Spleen (tissue), 11 donors: ENCODE measurements around the gene MATN1. TPM values are rescaled to one million over a fixed set of nuclear protein-coding genes. Genes with fewer than 3 reads are reported as not detected.

Experiments used
- DNase-seq: peaks from one replicate; pipeline ENCODE4 v3.0.0-alpha.2; 2020
- H3K27ac ChIP-seq, 8 donors: fragments of 200-600 bp; sonication (generic) in 7 of 8; 1 replicate in 4 of 8; 2 replicates in 4 of 8; pipeline versions ENCODE4 v1.5.0 to v1.8.0; 2016 to 2021; ENCODE audit warnings: inconsistent platforms in 4 of 8, mild to moderate bottlenecking in 4 of 8, moderate library complexity in 1 of 8
- H3K27me3 ChIP-seq, 7 donors: fragments of 200-600 bp; sonication (generic) in 6 of 7; replicated peaks in 1 of 7; 1 replicate in 4 of 7; 2 replicates in 3 of 7; pipeline versions ENCODE4 v1.5.0 to v1.8.0; 2016 to 2021; ENCODE audit warnings: inconsistent platforms in 3 of 7, mild to moderate bottlenecking in 1 of 7
- H3K36me3 ChIP-seq, 6 donors: fragments of 200-600 bp; sonication (generic) in 5 of 6; 1 replicate in 4 of 6; 2 replicates in 2 of 6; pipeline versions ENCODE4 v1.5.0 to v1.8.0; 2016 to 2021; ENCODE audit warnings: inconsistent platforms in 2 of 6
- H3K4me1 ChIP-seq, 6 donors: fragments of 200-600 bp; sonication (generic) in 5 of 6; 1 replicate in 3 of 6; 2 replicates in 3 of 6; pipeline versions ENCODE4 v1.5.0 to v1.8.0; 2016 to 2021; ENCODE audit warnings: inconsistent platforms in 3 of 6
- H3K4me3 ChIP-seq, 8 donors: fragments of 200-600 bp; sonication (generic) in 7 of 8; 1 replicate in 4 of 8; 2 replicates in 4 of 8; pipeline versions ENCODE4 v1.5.0 to v1.8.0; 2016 to 2021; ENCODE audit warnings: inconsistent platforms in 4 of 8, mild to moderate bottlenecking in 4 of 8, moderate library complexity in 2 of 8
- H3K9me3 ChIP-seq, 8 donors: fragments of 200-600 bp; sonication (generic) in 7 of 8; 1 replicate in 4 of 8; 2 replicates in 4 of 8; pipeline versions ENCODE4 v1.5.0 to v1.8.0; 2016 to 2021; ENCODE audit warnings: inconsistent platforms in 4 of 8
- POLR2A ChIP-seq, 3 donors: fragments of 450-650 bp; IDR thresholded peaks; one replicate each; pipeline ENCODE4 v1.5.1; 2017; ENCODE audit warnings: antibody characterized with exemption in 3 of 3, mild to moderate bottlenecking in 1 of 3
- POLR2AphosphoS5 ChIP-seq, 3 donors: sonication (generic); formaldehyde crosslinking; IDR thresholded peaks; one replicate each; pipeline ENCODE4 v1.5.1; 2017; ENCODE audit warnings: antibody characterized with exemption in 3 of 3
- WGBS, 5 donors: extraction: QIAGEN DNeasy Blood & Tissue Kit in 3 of 5; methylation state at CpG; one replicate each; pipeline versions ENCODE4 v1.1.5 to v1.1.7; 2013 to 2018; 5-methylcytosine and 5-hydroxymethylcytosine counted together
- intact Hi-C: fragments of 100-400 bp; cut with DNase I; formaldehyde crosslinking; loops from one replicate; pipeline ENCODE4 v1.15.0; 2023; ENCODE audit warnings: low total_unique reads
- polyA plus RNA-seq, 3 donors: library from polyadenylated mRNA; stranded (reverse); fragments of 200-250 nt; gene quantifications; one replicate each; pipeline ENCODE4 v1.2.1, GENCODE V29; 2013
- total RNA-seq, 7 donors: library from RNA; depleted of rRNA in 3 of 7; stranded (reverse); fragments of >200 nt in 3 of 7; fragmentation: NEBNext Ultra II Directional in 4 of 7; extraction: Animal tissue kit (Norgen Biotek cat#: 25700) in 4 of 7; gene quantifications; one replicate each; pipeline versions ENCODE4 v1.1.0 to v1.2.1, GENCODE V29; 2016 to 2021
- TF ChIP-seq, protein P1 (sequence below), 11 experiments: fragments of 200-600 bp in 7 of 11; fragments of 450-650 bp in 4 of 11; sonication (generic) in 4 of 11; IDR thresholded peaks in 8 of 11; conservative IDR thresholded peaks in 3 of 11; 1 replicate in 7 of 11; 2 replicates in 4 of 11; pipeline versions ENCODE4 v1.4.0 to v1.8.0; 2016 to 2021; ENCODE audit warnings: antibody characterized with exemption in 11 of 11, inconsistent platforms in 4 of 11, mild to moderate bottlenecking in 1 of 11
- donor health status: healthy with polysubstance abuse.
- donor health status: DM: no; HTN: no; CAD: no; lungs with moderate emphysema.
- donor health status: DM: no; HTN: no; CAD: no.
- donor health status: Bipolar disorder and iron deficiency.
- donor health status: healthy.
- donor health status: DM: no; HTN: no; CAD: no.
- donor health status: DM: yes; HTN: yes; CAD: no.

Gene MATN1
- total and polyA plus RNA-seq, 10 donors = 0.04 to 1.1 (median 0.54) TPM; not detected in 1

GRCh38 chr1:30710407-30710806 is 13.0 kb downstream of the MATN1 start:
- 42 to 54% (median 50%) methylated on average over 2 of the region's 2 CpGs for WGBS, 5 donors
- TF ChIP-seq POLR2AphosphoS5 (IDR thresholded peaks at IDR 0.05) (no peak), POLR2A (IDR thresholded peaks at IDR 0.05) (no peak)
- TF ChIP-seq, protein P1, sequence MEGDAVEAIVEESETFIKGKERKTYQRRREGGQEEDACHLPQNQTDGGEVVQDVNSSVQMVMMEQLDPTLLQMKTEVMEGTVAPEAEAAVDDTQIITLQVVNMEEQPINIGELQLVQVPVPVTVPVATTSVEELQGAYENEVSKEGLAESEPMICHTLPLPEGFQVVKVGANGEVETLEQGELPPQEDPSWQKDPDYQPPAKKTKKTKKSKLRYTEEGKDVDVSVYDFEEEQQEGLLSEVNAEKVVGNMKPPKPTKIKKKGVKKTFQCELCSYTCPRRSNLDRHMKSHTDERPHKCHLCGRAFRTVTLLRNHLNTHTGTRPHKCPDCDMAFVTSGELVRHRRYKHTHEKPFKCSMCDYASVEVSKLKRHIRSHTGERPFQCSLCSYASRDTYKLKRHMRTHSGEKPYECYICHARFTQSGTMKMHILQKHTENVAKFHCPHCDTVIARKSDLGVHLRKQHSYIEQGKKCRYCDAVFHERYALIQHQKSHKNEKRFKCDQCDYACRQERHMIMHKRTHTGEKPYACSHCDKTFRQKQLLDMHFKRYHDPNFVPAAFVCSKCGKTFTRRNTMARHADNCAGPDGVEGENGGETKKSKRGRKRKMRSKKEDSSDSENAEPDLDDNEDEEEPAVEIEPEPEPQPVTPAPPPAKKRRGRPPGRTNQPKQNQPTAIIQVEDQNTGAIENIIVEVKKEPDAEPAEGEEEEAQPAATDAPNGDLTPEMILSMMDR (IDR thresholded peaks at IDR 0.05 in 8 of 11, conservative IDR thresholded peaks at IDR 0.05 in 3 of 11) = no peak
- H3K27me3 ChIP-seq = peaks cover 0 to 29% (median 0%) of the 10 kb centered on the region in 7 donors
- H3K36me3 ChIP-seq = no peaks in the 10 kb centered on the region
- DNase-seq = no peak
- intact Hi-C loops = loop anchor here (10.0 kb wide), 1 partner anchor 1476 kb away; the partner anchor contains the start of genes MECR and PTPRU
- no peak overlapping the region for H3K27ac ChIP-seq
- H3K9me3 ChIP-seq = peaks cover 0 to 5% (median 4%) of the 10 kb centered on the region in 8 donors
- H3K4me1 ChIP-seq = peaks cover 0 to 10% (median 6%) of the 10 kb centered on the region in 6 donors
- no peak overlapping the region for H3K4me3 ChIP-seq

- no peak for DNase-seq
- TF ChIP-seq POLR2AphosphoS5 (IDR thresholded peaks at IDR 0.05) = no peak
- TF ChIP-seq, protein P1 (IDR thresholded peaks at IDR 0.05 in 8 of 11, conservative IDR thresholded peaks at IDR 0.05 in 3 of 11) = peak in 4 of 11 experiments; percentile 2 to 32 (median 10)
- H3K27me3 ChIP-seq = peaks cover 0 to 33% (median 0%) of the 10 kb centered on the region in 7 donors
- 53 to 57% (median 53%) methylated on average over 8 of the region's 8 CpGs for WGBS, 5 donors
- H3K4me1 ChIP-seq = peaks cover 0 to 10% (median 6%) of the 10 kb centered on the region in 6 donors
- no peaks in the 10 kb centered on the region for H3K36me3 ChIP-seq
- no peak overlapping the region for H3K4me3 ChIP-seq
- H3K27ac ChIP-seq = no peak overlapping the region
- intact Hi-C loops = loop anchor here (10.0 kb wide), 1 partner anchor 914 kb away; no protein-coding TSS in a partner anchor
- no peaks in the 10 kb centered on the region for H3K9me3 ChIP-seq
These were observed 15.0 kb downstream of the MATN1 start for GRCh38 chr1:30708361-30708728.

DNA sequence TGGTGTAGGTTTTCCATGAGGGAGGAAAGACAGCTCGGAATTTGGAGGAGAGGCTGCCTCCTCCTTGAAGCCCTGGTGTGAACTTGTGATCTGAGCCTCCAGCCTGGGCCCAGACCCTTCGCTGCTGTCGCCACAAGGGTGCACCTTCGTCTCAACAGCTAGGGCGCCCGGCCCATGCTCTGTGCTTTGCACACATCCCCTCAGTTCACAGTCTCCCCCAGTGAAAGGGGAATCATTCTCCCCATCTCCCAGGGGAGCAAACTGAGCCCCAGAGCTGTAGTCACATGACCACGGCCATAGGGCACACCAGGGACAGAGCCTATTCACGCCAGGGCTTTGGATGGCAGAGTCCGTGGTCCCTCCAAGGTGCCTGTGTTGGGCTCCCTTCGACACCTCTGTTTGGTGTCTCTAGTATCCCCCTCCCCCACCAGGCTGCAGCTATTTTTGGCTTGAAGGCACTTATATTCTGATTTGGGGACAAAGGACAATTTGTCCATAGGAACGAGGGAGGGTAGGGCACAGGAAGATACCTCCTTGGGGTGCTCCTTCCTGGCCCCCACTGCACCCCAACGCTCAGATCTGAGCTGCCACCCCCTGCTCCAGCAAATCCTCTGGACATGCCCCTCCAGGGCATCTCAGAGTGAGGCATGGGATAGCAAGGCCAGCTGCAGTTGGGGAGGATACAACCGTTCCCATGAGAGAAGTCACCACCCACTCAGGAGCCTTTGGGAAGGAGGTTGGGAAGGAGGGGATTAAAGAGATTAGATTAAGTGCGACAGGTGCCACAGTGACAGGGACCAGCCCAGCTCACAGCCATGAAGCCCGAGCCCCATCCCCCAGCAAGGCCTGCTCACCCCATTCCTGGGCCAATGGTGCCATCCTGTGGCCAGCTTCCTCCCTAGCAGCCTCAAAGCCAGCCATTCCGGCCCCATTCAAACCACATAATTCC is 15.7 kb downstream of the MATN1 start:
- peaks cover 0 to 10% (median 6%) of the 10 kb centered on the region in 6 donors for H3K4me1 ChIP-seq
- H3K9me3 ChIP-seq = no peaks in the 10 kb centered on the region
- no peak overlapping the region for H3K4me3 ChIP-seq
- no peak for TF ChIP-seq POLR2A (IDR thresholded peaks at IDR 0.05)
- TF ChIP-seq, protein P1 (IDR thresholded peaks at IDR 0.05 in 8 of 11, conservative IDR thresholded peaks at IDR 0.05 in 3 of 11) = peak; percentile 78 to 91 (median 85)
- peak in 1 of 3 donors; percentile 17 for TF ChIP-seq POLR2AphosphoS5 (IDR thresholded peaks at IDR 0.05)
- peaks cover 0 to 33% (median 0%) of the 10 kb centered on the region in 7 donors for H3K27me3 ChIP-seq
- no peak overlapping the region for H3K27ac ChIP-seq
- 46 to 57% (median 55%) methylated on average over 16 of the region's 16 CpGs for WGBS, 5 donors
- H3K36me3 ChIP-seq = no peaks in the 10 kb centered on the region
- DNase-seq = peak; percentile 86
- intact Hi-C loops = loop anchor here (10.0 kb wide), 1 partner anchor 913 kb away; no protein-coding TSS in a partner anchor

GRCh38 chr1:30706528-30706927 is 16.9 kb downstream of the MATN1 start:
- Histone ChIP-seq H3K4me1 (peaks cover 0 to 10% (median 6%) of the 10 kb centered on the region in 6 donors), H3K27me3 (peaks cover 0 to 33% (median 0%) of the 10 kb centered on the region in 7 donors), H3K4me3 (no peak overlapping the region), H3K27ac (no peak overlapping the region), H3K9me3 (no peaks in the 10 kb centered on the region), H3K36me3 (no peaks in the 10 kb centered on the region)
- no peak for DNase-seq
- 36 to 52% (median 48%) methylated on average over 8 to 9 of the region's 9 CpGs for WGBS, 5 donors
- intact Hi-C loops = loop anchor here (10.0 kb wide), 1 partner anchor 912 kb away; no protein-coding TSS in a partner anchor
- TF ChIP-seq POLR2A (IDR thresholded peaks at IDR 0.05) (no peak), POLR2AphosphoS5 (IDR thresholded peaks at IDR 0.05) (no peak)
- TF ChIP-seq, protein P1 (IDR thresholded peaks at IDR 0.05 in 8 of 11, conservative IDR thresholded peaks at IDR 0.05 in 3 of 11) = no peak
